Measurements from ENCODE around the gene FANCE. TPM values are rescaled to one million over a fixed set of nuclear protein-coding genes. Genes with fewer than 3 reads are reported as not detected.

Gene FANCE
- total RNA-seq, 4 donors from 2014 or later = 2.6 to 15.3 (median 9.9) TPM

- TF ChIP-seq, protein P1, sequence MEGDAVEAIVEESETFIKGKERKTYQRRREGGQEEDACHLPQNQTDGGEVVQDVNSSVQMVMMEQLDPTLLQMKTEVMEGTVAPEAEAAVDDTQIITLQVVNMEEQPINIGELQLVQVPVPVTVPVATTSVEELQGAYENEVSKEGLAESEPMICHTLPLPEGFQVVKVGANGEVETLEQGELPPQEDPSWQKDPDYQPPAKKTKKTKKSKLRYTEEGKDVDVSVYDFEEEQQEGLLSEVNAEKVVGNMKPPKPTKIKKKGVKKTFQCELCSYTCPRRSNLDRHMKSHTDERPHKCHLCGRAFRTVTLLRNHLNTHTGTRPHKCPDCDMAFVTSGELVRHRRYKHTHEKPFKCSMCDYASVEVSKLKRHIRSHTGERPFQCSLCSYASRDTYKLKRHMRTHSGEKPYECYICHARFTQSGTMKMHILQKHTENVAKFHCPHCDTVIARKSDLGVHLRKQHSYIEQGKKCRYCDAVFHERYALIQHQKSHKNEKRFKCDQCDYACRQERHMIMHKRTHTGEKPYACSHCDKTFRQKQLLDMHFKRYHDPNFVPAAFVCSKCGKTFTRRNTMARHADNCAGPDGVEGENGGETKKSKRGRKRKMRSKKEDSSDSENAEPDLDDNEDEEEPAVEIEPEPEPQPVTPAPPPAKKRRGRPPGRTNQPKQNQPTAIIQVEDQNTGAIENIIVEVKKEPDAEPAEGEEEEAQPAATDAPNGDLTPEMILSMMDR (IDR thresholded peaks at IDR 0.05; ENCODE audit: low read depth) = no peak
Observed at GRCh38 chr6:35483490-35483889, 31.4 kb downstream of the FANCE start.

DNA sequence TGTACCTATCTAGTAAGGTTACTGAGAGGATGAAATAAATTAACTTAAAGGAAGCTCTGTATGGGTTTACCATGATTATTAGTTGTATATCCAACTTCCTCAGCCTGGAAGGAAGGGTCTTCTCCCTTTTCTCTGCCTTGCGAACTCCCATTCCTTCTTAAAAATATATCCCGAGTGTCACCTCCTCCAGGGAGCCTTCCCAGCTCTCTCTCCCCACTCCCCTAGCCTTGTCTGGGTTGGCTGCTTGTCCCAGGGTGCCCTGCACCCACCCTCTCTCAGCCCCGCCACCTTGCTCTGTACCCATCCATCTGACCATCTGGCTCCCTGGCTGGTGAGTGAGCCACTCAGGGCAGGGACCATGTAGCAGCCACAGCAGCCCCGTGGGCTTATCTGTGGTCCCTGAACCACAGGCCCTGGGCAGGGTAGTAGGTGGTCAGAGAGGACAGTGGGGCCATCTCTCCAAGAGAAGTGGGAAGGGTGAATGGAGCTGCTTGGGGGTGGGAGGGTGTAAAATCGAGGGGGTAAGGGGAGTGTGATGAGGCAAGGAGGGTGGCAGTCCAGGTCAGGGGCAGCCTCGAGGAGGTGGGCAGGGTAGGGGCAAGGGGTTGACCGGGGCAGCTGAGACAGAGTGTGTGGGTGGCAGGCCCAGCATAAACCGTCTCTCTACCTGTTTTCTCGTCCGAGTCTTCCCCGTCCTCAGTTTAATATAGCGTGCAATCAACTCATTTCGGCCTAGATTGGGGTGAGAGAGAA is 31.9 kb downstream of the FANCE start:
- TF ChIP-seq, protein P1 (IDR thresholded peaks at IDR 0.05; ENCODE audit: low read depth) = no peak

DNA sequence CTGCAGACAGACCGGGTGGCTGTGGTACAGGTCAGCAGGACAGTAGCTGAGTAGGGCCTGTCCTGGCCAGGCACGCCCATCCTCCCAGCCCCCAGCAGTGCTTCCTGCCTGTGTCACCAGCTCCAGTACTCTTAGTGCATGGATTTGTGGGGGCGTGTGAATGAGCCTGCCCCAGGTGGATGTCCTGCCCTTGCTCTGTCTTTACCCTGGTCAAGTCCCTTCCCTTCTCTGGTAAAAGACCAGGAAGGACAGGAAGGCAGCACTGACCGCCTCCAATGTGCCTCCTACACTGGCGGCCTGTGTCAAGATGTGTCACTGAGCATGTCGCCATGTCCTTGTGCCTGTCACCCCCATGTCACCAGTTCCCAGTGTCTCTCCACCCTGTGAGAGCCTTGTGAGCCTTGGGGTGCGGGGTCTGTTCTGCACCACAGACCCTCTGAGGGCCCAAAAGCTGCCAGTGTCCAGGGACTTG is 32.8 kb downstream of the FANCE start:
- TF ChIP-seq, protein P1 (IDR thresholded peaks at IDR 0.05; ENCODE audit: low read depth) = no peak

GRCh38 chr6:35485402-35485877 is 33.3 kb downstream of the FANCE start:
- TF ChIP-seq, protein P1 (IDR thresholded peaks at IDR 0.05; ENCODE audit: low read depth) = no peak

DNA sequence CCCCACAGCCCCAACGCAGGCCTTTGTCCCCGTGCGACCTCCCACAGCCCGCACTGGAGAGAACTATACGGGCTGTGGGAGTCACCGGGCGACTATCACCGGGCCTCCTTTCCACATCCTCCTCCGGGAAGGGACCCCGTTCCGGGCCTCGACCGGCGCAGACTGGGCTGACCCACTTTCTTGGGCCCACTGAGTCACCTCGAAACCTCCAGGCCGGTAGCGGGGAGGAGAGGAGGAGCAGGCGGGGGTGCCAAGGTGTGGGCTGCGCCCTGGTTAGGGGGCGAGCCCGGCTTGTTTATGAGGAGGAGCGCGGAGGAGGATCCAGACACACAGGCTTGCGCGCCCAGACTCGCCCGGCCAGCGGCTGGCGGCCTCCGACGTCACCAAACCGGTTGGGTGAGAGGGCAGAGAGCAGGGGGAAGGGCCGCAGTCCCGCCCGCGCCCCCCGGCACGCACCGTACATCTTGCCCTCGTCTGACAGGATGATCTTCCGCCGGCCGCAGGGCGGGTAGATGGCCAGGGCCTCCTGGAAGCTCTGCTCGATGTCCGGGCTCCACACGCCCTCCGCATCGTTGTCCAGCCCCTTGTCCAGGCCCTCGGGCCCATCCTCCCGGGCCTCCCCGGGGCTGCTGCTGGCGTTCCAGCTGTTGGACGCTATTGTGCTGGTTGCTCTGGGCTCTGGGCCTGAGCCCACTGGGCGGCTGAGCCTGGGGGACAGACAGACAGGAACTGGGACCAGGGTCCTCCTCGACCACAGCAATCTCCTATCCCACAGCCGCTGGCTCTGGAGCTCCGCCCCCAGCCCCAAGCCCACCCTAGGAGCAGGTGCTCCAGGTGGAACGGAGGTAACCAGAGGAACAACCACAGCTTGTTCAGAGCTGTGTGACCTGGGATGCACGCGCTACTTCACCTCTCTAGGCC is 34.1 kb downstream of the FANCE start:
- TF ChIP-seq, protein P1 (IDR thresholded peaks at IDR 0.05; ENCODE audit: low read depth) = no peak

- TF ChIP-seq, protein P1 (IDR thresholded peaks at IDR 0.05; ENCODE audit: low read depth) = no peak
Observed at GRCh38 chr6:35487658-35488516, 35.7 kb downstream of the FANCE start.

Data from subcutaneous adipose tissue (tissue), 4 donors.